HepG2 (cell line): ENCODE measurements around the gene AJUBA. TPM values are rescaled to one million over a fixed set of nuclear protein-coding genes. Genes with fewer than 3 reads are reported as not detected.

Experiments
- CCDC6 ChIP-seq: sonication (generic); formaldehyde crosslinking; IDR thresholded peaks from 2 replicates; pipeline ENCODE4 v1.8.1; 2022; ENCODE audit warnings: mild to moderate bottlenecking, missing genetic modification reagents, moderate library complexity
- DMAP1 ChIP-seq: IDR thresholded peaks from 2 replicates; pipeline ENCODE4 v1.6.1; 2016
- GPN1 ChIP-seq: sonication (generic); formaldehyde crosslinking; IDR thresholded peaks from 2 replicates; pipeline ENCODE4 v1.5.1; 2020; ENCODE audit warnings: missing genetic modification reagents, borderline replicate concordance
- HMG20B ChIP-seq: conservative IDR thresholded peaks from 2 replicates; pipeline ENCODE4 v1.6.1; 2016; ENCODE audit warnings: missing genetic modification reagents, missing compliant biosample characterization
- IRF9 ChIP-seq: sonication (generic); formaldehyde crosslinking; IDR thresholded peaks from 2 replicates; pipeline ENCODE4 v1.8.0; 2022; ENCODE audit warnings: missing genetic modification reagents, mild to moderate bottlenecking, borderline replicate concordance
- KDM4B ChIP-seq: sonication (generic); formaldehyde crosslinking; IDR thresholded peaks from 2 replicates; pipeline ENCODE4 v1.4.0; 2020; ENCODE audit warnings: missing genetic modification reagents
- KDM5A ChIP-seq: fragments of 200-600 bp; sonication (generic); IDR thresholded peaks from 2 replicates; pipeline ENCODE4 v1.7.0; 2018; ENCODE audit warnings: antibody characterized with exemption, mild to moderate bottlenecking, low read length, borderline replicate concordance
- RARA ChIP-seq: IDR thresholded peaks from 2 replicates; pipeline ENCODE4 v1.6.1; 2016; ENCODE audit warnings: missing genetic modification reagents, missing compliant biosample characterization
- SATB2 ChIP-seq: sonication (generic); formaldehyde crosslinking; IDR thresholded peaks from 2 replicates; pipeline ENCODE4 v1.5.0; 2020; ENCODE audit warnings: missing genetic modification reagents
- SPEN ChIP-seq: sonication (generic); formaldehyde crosslinking; IDR thresholded peaks from 2 replicates; pipeline ENCODE4 v1.5.1; 2020; ENCODE audit warnings: low read depth, mild to moderate bottlenecking, missing genetic modification reagents
- TFE3 ChIP-seq: IDR thresholded peaks from 2 replicates; pipeline ENCODE4 v1.6.1; 2016
- ZBTB7B ChIP-seq: sonication (generic); formaldehyde crosslinking; IDR thresholded peaks from 2 replicates; pipeline ENCODE4 v1.4.0; 2020; ENCODE audit warnings: missing genetic modification reagents
- ZC3H4 ChIP-seq: sonication (generic); formaldehyde crosslinking; IDR thresholded peaks from 2 replicates; pipeline ENCODE4 v1.4.0; 2020; ENCODE audit warnings: missing genetic modification reagents, borderline replicate concordance
- ZNF124 ChIP-seq: sonication (generic); formaldehyde crosslinking; IDR thresholded peaks from 2 replicates; pipeline ENCODE4 v1.4.0; 2020; ENCODE audit warnings: missing genetic modification reagents
- ZNF24 ChIP-seq: fragments of 450-650 bp; IDR thresholded peaks from 2 replicates; pipeline ENCODE4 v1.6.1; 2017; ENCODE audit warnings: antibody characterized with exemption, mild to moderate bottlenecking
- ZNF276 ChIP-seq: sonication (generic); formaldehyde crosslinking; IDR thresholded peaks from 2 replicates; pipeline ENCODE4 v1.4.0; 2020; ENCODE audit warnings: mild to moderate bottlenecking, low read depth, missing genetic modification reagents
- ZNF3 ChIP-seq: IDR thresholded peaks from 2 replicates; pipeline ENCODE4 v1.7.0; 2017; ENCODE audit warnings: inconsistent platforms
- ZNF354B ChIP-seq: sonication (generic); formaldehyde crosslinking; IDR thresholded peaks from 2 replicates; pipeline ENCODE4 v1.8.0; 2022; ENCODE audit warnings: mild to moderate bottlenecking, missing genetic modification reagents
- ZNF639 ChIP-seq: conservative IDR thresholded peaks from 2 replicates; pipeline ENCODE4 v1.6.1; 2018; ENCODE audit warnings: missing genetic modification reagents
- ZNF710 ChIP-seq: sonication (generic); formaldehyde crosslinking; IDR thresholded peaks from 2 replicates; pipeline ENCODE4 v1.5.0; 2020; ENCODE audit warnings: mild to moderate bottlenecking, missing genetic modification reagents, borderline replicate concordance
- ZNF784 ChIP-seq: sonication (generic); formaldehyde crosslinking; IDR thresholded peaks from 2 replicates; pipeline ENCODE4 v1.5.1; 2020; ENCODE audit warnings: missing genetic modification reagents, mild to moderate bottlenecking, borderline replicate concordance
- polyA plus RNA-seq, 8 experiments: library from polyadenylated mRNA; depleted of rRNA in 3 of 8; stranded (reverse) in 7 of 8; unstranded in 1 of 8; fragments of >200 nt; fragmentation: Illumina TruSeq in 4 of 8; extraction: Trizol in 4 of 8; gene quantifications; 2 replicates each; pipeline versions ENCODE4 v1.2.1 to v1.2.3, GENCODE V29; 2011 to 2016; ENCODE audit warnings: low read depth in 4 of 8, missing spikeins in 1 of 8, mixed read lengths in 1 of 8; ENCODE audit not compliant: insufficient read depth in 1 of 8
- total RNA-seq, 5 experiments: library from RNA; depleted of rRNA; stranded (reverse); fragments of >200 nt; fragmentation: Illumina TruSeq; extraction: Trizol; gene quantifications; 2 replicates each; pipeline ENCODE4 v1.2.3, GENCODE V29; 2016; ENCODE audit warnings: low read depth in 1 of 5

Gene AJUBA
- total and polyA plus RNA-seq, 2 of the 13 experiments (the other 11 are each of a cell fraction or from before 2014, with no cell fraction given), result 157 to 241 TPM

- peak; percentile 97 for TF ChIP-seq RARA (CRISPR knock-in tag)
- TF ChIP-seq KDM5A, result peak; percentile 69; the same call in 1 of the 2 replicates
- peak; percentile 79; the same call in 1 of the 2 replicates for TF ChIP-seq ZNF124
- peak; percentile 75 for TF ChIP-seq DMAP1 (CRISPR knock-in tag)
- peak; percentile 94; the same call in 1 of the 2 replicates for TF ChIP-seq SPEN (CRISPR knock-in tag)
- TF ChIP-seq ZNF354B (CRISPR knock-in tag), result no peak
- TF ChIP-seq ZNF784 (CRISPR knock-in tag), result peak; percentile 78; the same call in 1 of the 2 replicates
- peak; percentile 100 for TF ChIP-seq ZBTB7B (CRISPR knock-in tag)
- no peak for TF ChIP-seq SATB2 (CRISPR knock-in tag)
- peak; percentile 96 for TF ChIP-seq ZNF276 (CRISPR knock-in tag)
- no peak for TF ChIP-seq ZC3H4 (CRISPR knock-in tag)
- TF ChIP-seq CCDC6, result no peak
- peak; percentile 86 for TF ChIP-seq TFE3 (CRISPR knock-in tag)
- TF ChIP-seq ZNF3 (CRISPR knock-in tag), result no peak
- TF ChIP-seq IRF9 (CRISPR knock-in tag), result peak; percentile 73
- no peak for TF ChIP-seq ZNF24
- TF ChIP-seq ZNF710 (CRISPR knock-in tag), result no peak
- TF ChIP-seq HMG20B (CRISPR knock-in tag), result peak; percentile 84
- no peak; the same call in 1 of the 2 replicates for TF ChIP-seq ZNF639 (CRISPR knock-in tag)
- TF ChIP-seq GPN1 (CRISPR knock-in tag), result peak; percentile 6; the same call in 1 of the 2 replicates
- peak; percentile 100 for TF ChIP-seq KDM4B (CRISPR knock-in tag)
These were observed 4.5 kb downstream of the AJUBA start (continued) for GRCh38 chr14:22977684-22978486.
